ENCODE measurements around the gene ZNF185.
"Not testable (repeated sequence)": the region's sequence is repeated elsewhere in the genome, so short reads cannot be mapped to it uniquely, and the experiment has no call there.

Gene ZNF185

DNA sequence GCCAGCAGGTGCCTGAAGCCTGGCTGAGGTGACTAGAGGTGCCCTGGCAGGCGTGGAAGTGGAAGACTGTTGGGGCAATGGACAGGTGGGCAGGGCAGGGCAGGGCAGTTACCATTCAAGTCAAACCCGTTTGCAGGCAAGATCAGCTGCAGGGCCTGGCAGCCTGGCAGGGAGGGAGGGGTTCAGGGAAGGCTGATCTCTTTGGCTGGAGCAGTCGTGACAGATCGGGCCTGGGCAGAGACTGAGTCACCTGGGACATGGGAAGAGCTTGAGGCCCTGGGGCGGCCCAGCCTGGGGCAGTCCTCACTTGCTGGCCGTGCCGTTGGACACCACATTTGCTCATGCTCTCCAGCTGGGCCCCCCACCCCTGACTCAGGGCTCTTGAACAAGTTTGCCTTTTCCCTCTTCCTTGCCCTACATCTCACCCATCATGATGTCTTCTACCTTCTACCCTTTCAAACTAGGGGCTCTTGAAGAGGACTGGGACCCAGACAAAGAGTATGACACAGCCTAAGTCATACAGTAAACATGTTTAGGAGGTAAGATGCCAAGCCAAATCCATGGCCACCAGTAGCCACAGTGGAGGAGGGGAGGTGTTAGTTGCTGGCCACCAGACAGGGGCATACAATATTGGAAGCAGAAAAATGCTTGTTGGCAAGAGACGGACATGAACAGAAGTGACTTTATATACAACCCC is 2.0 kb upstream of the ZNF185 start:
- DNase-seq (ENCODE audit: low read depth), result no peak

DNA sequence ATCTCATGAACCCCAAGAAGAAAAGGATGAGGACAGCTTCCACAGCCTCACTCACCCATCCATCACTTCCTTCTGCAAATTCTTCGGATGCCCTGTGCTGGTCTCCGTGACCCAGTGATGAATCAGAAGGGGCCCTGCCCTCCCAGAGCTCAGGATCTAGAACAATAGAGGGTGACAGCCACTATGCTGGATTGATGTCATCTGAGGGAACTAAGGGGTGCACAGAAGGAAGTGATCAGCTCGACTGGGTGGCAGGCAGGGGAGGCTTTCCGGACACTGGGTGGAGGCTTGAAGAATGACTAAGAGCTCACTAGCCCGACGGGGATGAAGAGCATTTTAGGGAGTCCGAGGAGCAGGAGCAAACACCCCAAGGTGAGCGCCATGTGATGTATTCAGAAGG is 1.4 kb upstream of the ZNF185 start:
- DNase-seq (ENCODE audit: low read depth), result peak; percentile 55

DNA sequence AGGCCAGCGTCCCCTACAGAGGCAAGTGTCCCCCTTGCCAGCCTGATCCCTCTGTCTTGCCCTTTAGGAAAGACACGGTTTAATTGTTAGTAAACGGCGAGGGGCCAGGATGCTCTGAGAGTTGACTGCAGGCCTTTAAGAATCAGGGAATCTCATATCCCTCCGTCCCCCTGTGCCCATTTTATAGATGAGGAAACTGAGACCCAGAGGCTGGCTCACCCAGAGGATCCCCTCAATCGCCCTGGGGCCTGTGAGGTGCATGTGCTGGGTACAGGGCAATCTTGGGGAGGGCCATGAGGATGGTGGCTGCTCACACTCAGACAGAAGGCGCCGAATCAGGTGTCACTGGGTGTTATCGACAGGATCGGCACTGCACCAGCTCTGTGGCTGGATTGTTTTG is 575 bp downstream of the ZNF185 start:
- DNase-seq (ENCODE audit: low read depth), result no peak

DNA sequence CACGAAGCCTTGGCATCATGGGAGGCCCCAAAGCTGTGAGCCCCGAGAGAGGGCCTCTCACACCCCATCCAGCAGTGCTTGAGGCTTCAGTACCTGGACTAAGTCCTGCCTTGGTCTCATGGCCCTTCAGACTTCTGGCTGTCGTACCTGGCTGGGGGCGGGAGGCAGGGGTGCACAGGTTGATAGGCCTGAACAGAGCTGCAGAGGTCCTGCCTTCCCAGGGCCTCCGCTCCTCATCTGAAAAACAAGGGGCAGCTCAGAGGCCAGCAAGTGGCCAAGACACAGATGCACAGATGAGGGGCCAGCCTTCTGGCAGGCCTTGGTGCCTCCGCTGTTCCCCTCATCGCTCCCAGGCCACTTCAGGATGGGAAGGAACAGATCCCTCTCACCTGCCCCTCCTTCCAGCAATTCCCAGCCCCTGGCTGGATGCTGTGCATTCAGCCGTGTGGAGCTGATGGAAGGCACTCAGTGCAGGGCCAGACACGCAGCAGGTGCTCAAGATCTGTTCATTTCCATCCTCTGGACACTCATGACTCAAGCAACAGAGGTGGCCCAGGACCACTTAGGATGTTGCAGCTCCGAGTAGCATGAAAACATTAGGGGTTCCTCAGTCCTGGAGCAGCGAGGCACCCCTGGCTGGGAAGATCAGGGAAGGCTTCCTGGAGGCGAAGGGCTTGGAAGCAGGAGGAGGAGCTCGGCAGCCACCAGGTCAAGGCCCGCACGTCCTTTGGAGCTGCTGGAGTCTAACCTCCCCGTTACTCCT is 1.4 kb downstream of the ZNF185 start:
- DNase-seq (ENCODE audit: low read depth), result no peak

DNA sequence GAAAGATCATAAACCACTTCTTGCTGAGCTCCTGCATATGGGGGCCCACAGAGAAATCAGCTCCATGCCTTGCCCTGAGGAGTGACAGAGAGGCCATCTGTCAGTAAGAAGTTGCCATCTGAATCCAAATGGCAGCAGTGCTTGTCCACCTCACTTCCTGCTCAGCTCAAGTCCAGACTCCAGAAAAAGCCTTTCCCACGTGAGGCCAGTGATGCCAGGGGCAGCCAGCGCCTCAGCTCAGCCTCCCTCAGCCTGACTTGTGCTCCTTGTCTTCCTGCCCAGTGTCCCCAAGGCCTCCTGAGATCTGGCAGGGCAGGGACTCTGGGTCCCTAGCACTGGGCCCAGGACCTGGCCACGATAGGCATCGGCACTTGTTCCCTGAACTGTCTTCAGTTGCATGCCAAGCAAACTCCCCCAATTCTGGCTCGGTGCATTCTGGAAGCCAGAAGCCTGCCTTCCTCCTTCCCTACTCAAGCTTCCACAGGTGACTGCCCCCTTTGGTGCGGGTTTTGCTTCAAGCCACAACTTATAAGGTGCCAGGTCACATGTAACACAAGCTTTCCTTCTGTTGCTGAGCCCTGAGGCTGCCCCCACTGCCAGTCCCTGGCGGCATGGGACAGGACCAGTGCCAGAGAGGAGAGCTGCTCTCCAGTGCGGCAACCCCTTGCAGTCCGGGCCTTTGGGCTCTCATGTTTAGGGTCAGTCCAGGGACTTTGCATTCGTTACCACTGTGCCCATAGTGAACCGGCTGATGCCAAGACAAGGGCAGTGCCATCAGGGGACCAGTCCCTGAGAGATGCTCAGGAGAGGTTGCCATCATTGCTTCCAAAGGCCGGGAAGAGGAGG is 2.2 kb downstream of the ZNF185 start:
- no peak for DNase-seq (ENCODE audit: low read depth)

DNA sequence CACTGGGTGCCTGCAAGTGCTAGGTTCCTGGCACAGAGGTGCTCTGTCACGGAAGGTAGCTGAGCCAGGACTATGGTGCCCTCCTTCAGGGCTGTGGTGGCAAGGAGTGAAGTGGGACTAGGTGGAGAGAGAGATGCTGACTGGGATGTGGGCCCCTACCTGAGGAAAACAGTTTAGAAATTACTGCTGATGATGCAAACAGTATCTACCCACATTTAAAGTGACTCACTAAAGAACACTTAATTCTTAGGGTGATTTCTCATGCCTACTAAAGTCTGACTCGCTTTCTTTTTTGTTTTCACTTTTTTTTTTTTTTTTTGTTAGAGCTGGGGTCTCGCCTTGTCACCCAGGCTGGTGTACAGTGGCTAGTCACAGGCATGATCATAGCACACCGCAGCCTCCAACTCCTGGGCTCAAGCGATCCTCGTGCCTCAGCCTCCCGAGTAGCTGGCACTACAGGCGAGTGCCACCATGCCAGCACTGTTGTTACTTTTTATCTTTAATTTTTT is 3.1 kb downstream of the ZNF185 start:
- DNase-seq (ENCODE audit: low read depth), result no peak

DNA sequence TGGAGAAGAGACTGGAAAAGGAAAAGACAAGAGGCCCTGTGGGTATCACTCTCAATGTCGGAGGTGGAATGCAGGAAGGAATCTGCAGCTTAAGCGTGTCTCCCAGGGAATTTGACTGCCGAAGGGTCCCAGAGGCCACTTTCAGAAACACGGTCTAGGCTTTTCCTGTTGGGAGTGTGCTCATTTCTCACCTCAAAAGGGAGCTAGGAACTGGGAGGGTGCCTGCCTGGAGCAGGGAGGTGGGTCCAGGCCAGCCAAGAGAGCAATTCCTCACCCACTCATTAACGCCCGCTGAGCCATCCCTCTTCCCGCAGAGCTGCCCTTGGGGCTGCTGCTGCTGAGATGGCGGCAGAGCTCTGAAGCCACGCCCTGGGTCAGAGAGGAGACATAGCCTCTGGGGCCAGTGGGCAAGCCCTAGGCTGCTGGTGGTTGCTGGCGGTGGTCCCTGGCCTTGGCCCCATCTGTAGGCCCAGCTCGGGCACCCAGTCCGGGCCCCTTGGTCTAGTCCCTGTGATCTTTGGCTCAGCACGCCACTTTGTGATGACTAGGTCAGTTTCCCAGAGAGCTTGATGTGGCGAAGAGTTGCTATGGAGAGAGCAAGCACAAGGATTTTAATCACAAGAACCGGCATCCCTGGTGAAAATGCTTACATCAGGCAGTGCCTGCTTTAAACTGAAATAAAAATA is 4.1 kb downstream of the ZNF185 start:
- no peak for DNase-seq (ENCODE audit: low read depth)

DNA sequence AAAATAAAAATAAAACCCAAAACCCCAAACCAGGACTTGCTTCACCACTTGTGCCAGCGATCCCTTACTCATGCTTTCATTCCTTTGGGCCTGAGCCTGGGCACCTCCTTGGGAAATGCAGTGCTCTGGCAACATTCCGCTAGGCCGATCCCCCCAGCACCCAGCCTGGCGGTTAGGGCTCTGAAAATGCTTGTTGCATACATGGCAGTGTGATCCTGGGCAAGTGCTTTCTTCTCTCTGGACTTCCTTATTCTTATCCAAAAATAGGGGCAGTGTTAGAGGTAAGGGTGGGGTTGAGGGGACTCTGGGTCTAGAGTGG is 4.6 kb downstream of the ZNF185 start:
- DNase-seq (ENCODE audit: low read depth), result no peak

DNA sequence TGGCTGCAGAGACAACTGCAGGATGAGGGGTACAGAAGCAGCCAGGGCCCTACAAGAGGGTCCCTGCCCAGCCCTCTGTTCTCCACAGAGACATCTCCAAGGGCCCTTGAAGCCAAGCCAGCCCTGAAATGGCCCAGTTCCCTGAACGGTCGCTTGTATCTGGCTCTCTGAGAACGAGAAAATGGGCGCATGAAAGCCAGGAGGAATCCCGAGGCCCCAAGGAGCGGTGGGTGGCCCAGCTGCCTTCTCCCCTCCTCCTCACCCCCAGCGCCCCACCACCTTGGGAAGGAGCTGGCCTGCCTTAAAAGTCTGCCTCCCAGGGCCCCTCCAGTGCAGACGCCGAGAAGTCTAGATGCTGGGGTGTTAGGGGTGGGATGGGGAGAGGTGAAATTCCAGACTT is 5.7 kb downstream of the ZNF185 start:
- DNase-seq (ENCODE audit: low read depth), result no peak

DNA sequence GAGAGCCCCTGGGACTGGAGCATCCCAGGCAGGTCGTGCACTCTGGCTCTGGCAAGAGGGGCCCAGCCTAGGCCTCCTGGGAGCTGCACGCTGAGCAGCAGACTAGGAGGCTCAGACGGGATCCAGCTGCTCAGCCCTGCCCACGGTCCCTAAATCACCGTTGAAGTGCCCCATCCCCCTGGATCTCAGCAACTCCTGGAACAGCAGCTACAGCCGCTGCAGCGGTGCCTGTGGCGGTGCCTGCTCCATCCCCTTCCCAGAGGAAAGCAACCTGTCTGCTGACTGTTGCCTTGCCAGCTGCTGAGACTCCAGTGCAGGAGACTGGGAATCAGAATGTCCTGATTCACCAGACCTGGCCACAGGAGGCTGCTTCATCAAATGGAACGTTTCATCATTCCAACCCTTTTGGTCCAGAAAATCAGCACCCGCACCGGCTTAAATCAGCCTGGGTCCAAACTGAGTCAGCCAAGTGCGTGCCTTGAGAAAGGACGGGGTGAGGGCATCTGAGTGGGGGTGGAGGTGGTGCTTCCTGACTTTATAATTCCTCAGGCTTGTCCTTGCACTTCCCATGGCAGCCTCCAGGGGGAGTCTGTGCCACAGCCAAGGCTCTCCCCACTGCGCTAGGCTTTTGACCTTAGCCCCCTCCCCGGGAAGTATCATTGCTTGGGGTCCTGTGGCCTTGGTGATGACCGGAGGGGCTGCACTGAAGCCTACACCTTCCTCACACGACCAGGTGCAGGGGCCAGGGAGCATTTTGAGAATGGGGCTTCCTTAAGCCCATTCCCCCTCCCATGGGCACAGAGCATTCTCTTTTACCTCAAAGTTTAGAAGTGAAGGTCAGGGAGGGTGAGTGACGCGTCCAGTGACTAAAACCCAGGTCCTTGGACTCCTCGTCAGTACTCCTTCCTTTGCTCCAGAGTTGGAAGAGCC is 6.5 kb downstream of the ZNF185 start:
- DNase-seq (ENCODE audit: low read depth), result peak; percentile 70

DNA sequence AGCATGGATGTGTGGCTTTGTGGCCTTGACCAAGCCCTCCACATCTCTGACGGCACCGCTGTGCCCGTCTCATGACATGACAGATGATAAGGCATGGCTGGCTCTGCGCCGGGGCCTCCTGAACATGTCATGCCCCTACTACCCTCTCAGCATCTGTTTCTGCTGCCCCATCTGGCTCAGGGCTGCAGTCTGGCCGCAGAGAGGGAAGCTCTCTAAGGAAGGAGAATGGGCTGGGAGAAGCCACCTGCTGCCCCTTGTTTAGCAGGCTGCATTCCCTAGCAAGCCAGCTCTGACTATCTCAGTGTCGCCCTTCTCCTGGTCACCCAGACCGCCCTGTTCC is 7.2 kb downstream of the ZNF185 start:
- no peak for DNase-seq (ENCODE audit: low read depth)

DNA sequence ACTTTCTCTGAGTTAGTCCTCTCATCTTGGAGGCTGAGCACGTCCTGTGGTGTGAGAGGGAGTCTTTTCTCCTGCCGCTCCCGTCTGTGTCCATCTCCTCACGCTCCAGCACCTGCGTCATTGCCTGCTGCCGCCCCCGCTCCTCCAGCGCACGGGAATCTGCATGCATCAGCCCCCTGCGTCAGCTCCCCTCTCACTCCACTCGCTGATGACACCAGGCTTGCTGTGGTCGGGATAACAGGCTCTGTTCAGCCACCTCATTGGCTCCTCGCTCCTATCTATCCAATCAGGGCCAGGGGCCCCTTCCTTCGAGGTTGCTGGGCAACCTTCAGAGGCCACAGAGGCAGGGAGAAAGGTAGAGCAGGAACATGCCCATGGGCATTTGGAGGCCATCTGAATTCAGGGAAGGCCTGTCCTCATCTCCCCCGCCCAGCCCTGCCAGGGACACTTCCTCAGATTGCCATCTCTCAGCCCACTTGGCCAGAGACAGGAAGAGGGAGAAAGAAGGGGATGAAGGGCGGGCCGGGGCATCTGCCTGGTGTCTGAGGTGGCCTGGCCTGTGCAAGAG is 9.3 kb downstream of the ZNF185 start:
- no peak for DNase-seq (ENCODE audit: low read depth)

DNA sequence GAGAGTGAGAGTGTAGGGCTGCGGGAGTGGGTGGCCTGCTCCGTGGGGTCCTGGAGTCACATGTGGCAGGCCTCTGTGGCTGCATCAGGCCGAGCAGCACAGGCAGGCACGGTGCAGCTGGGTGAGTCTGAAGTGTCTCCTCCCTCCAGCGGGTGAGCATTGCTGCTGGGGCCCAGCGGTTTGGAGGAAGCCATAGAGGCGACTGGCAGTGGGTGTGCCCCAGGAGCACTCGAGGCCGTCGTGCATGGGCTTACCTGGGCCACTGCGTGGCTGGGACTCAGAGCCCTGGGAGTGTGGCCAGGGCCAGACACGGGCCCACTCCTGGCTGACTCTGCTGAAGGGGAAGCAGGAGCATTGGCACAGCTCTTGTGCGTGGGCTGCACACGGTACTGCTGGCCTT is 10.6 kb downstream of the ZNF185 start:
- no peak for DNase-seq (ENCODE audit: low read depth)

DNA sequence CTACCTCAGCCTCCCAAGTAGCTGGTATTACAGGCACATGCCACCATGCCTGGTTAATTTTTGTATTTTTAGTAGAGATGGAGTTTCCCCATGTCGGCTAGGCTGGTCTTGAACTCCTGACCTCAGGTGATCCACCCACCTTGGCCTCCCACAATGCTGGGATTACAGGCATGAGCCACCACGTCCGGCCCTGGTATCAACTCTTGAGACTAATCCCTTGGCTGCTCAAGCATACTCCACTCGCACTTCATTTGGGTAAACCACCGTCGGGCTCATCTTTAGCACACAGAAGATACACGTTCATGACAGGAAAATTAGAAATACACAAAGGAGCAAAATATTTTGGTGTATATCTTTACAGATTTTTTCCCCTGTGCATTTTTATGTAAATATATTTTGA is 12.2 kb downstream of the ZNF185 start:
- not testable (repeated sequence) for DNase-seq (ENCODE audit: low read depth)

DNA sequence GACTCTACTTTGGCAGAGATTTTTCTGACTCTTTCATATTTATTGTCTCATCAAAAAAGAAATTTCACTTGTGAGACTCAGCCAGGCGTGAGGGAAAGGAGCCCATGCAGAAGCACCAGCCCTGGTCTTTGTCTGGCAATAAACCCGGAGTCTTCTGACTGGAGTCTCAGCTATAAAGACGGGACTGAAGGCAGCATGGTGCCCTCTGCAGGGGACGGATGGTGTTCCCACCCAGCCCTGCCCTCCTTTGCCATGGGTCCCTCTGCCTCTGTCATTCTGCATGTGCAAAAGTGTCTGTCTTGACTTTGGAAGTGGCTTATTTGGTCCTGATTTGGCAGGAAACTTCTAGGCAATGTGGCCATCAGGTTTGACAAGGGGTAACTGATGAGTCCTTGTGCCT is 14.2 kb downstream of the ZNF185 start:
- DNase-seq (ENCODE audit: low read depth), result no peak

DNA sequence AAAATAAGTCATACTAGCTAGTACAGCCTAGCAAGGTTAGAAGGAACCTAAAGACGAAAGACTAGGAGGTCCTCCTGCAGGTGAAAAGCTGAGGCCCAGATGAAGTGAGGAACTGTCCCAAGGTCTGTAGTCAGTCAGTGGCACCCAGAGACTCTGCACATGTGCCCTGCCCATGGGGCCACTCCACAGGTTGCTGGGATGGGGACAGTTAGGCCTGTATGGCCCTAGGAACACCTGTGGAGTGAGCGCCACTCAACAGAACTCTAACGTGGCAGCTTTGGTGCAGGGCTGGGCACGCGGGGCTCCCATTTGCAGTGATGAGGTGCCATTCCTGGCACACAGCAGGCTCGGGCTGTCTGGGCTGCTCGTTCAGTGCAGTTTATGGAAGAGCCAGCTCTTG is 14.8 kb downstream of the ZNF185 start:
- DNase-seq (ENCODE audit: low read depth), result no peak

DNA sequence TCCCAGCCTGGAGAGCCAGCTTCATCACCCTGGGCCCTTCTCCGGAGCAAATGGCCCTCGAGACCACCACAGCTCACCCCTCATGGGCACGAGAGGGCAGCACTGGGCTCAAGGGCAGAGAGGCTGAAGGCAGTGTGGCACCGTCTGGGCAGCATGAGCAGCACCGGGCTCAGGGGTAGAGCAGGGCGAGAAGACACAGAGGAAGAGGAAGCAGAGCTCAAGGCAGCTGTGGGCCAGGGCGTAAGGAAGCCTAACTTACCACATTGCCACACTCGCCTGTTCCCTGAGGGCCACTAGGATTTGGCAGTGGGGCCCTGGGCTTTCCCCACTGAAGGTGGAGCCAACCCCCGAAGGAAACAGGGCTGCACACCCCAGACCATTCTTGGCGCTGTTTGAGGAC is 15.5 kb downstream of the ZNF185 start:
- DNase-seq (ENCODE audit: low read depth), result no peak

DNA sequence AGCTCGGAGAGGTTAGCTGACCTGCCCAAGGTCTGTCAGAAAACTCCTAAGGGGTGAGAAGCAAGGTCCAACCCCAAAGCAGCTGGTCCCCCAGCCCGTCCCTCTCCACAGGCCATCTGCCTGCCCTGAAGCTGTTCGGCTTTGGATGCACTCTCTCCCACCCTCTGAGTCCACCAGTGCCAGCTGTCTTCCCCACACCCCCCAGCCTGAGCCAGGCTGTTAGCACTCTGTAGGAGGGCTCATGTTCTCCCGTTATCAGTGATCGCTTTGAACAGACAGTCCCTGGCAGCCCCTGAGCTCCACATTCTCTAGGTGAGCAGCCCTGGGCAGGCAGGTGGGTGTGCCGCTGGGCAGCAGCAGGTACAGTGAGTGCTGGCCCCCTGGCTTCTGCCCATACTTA is 16.0 kb downstream of the ZNF185 start:
- no peak for DNase-seq (ENCODE audit: low read depth)

DNA sequence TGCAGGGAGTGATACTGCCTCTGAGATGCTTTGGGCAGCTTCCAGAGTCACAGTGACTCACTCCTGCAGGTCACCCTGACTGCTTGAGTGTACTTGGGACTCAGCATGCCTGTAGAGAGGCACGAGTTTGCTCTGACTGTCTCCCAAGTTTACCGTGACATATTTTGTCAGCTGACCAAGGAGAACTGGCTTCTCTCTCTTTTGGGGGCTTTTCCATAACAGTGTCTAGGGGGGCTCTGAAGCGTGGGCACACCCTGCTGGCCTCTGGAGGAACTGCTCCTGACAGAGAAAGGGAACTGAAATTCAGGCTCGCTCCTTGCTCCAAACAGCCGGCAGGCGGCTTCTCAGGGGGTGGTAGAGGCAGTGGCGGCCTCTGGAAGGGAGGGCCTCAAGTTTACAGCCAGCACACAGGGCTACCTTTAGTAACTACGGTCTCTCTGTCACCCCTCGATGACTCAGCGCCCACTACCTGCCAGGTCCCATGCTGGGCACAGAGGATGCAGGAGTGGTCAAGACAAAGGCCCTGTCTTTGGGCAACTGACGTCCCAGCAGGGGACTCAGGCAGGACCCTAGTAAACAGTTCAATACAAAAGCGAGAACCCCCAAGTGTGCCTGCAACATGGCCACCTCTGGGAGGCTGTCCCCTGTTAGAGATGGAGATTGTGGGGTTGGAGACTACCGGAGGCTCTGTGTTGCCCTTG is 17.8 kb downstream of the ZNF185 start:
- peak; percentile 62 for DNase-seq (ENCODE audit: low read depth)

All from EH (cell line).